Sigmoid colon (tissue), 4 donors: ENCODE measurements around the gene ABHD14A.

Experiments
- EP300 ChIP-seq, 4 donors: sonication (generic); formaldehyde crosslinking; IDR thresholded peaks; one replicate each; pipeline ENCODE4 v1.6.1; 2017; ENCODE audit warnings: antibody characterized with exemption in 4 of 4
- POLR2A ChIP-seq, 2 donors: fragments of 450-650 bp; IDR thresholded peaks; one replicate each; pipeline ENCODE4 v1.6.1; 2016; ENCODE audit warnings: antibody characterized with exemption in 2 of 2, mild to moderate bottlenecking in 2 of 2, moderate library complexity in 2 of 2
- TF ChIP-seq, protein P1 (sequence below), 4 experiments: fragments of 450-650 bp in 3 of 4; fragments of 200-600 bp in 1 of 4; IDR thresholded peaks; one replicate each; pipeline ENCODE4 v1.5.1; 2016 to 2019; ENCODE audit warnings: antibody characterized with exemption in 4 of 4, mild to moderate bottlenecking in 3 of 4, moderate library complexity in 2 of 4

DNA sequence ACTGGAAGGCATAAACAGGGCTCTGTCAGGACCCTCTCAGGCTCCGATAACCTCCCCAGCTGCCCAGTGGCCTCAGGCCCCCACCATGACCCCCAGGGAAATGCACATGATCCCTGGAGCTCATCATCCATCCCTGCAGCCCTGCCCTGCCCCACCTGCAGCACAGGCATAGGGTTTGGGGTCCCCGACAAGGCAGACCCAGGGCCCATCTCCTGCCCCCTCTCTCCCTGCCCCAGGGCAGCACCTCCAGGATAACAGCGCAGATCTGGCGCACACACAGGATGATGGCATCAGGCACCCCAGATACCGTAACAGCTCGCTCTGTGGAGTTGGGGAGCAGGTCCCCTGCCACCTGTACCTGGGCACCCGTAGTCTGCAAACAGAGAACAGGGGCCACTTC, 15.2 kb upstream of the ABHD14A start:
- TF ChIP-seq, protein P1, sequence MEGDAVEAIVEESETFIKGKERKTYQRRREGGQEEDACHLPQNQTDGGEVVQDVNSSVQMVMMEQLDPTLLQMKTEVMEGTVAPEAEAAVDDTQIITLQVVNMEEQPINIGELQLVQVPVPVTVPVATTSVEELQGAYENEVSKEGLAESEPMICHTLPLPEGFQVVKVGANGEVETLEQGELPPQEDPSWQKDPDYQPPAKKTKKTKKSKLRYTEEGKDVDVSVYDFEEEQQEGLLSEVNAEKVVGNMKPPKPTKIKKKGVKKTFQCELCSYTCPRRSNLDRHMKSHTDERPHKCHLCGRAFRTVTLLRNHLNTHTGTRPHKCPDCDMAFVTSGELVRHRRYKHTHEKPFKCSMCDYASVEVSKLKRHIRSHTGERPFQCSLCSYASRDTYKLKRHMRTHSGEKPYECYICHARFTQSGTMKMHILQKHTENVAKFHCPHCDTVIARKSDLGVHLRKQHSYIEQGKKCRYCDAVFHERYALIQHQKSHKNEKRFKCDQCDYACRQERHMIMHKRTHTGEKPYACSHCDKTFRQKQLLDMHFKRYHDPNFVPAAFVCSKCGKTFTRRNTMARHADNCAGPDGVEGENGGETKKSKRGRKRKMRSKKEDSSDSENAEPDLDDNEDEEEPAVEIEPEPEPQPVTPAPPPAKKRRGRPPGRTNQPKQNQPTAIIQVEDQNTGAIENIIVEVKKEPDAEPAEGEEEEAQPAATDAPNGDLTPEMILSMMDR (IDR thresholded peaks at IDR 0.05) = no peak
- no peak for TF ChIP-seq POLR2A (IDR thresholded peaks at IDR 0.05)
- no peak for TF ChIP-seq EP300 (IDR thresholded peaks at IDR 0.05)
